Right lobe of liver (tissue), 6 donors: Measurements from ENCODE around the gene DSCAM. TPM values are rescaled to one million over a fixed set of nuclear protein-coding genes. Genes with fewer than 3 reads are reported as not detected.
A peak's percentile ranks its signal among the peaks of the same experiment; 100 is the strongest.

ENCODE experiments used
- ATAC-seq, 4 donors: fragments of 200-7000 bp; cut with Tn5 transposase; one replicate each; pipeline ENCODE4 v1.9.1; 2020; ENCODE audit warnings: mild to moderate bottlenecking in 4 of 4, moderate library complexity in 4 of 4
- DNase-seq, 3 donors: peaks; one replicate each; pipeline ENCODE4 v3.0.0-alpha.2; 2020
- H3K27ac ChIP-seq, 3 donors: fragments of 200-600 bp; one replicate each; pipeline ENCODE4 v1.8.0; 2022
- H3K27me3 ChIP-seq, 2 donors: fragments of 200-600 bp; one replicate each; pipeline ENCODE4 v1.8.0; 2022
- H3K36me3 ChIP-seq, 4 donors: fragments of 200-600 bp; sonication (generic) in 1 of 4; one replicate each; pipeline versions ENCODE4 v1.5.1 to v1.8.0; 2017 to 2022; ENCODE audit warnings: control low read depth in 1 of 4
- H3K4me1 ChIP-seq, 4 donors: fragments of 200-600 bp; sonication (generic) in 1 of 4; one replicate each; pipeline versions ENCODE4 v1.5.1 to v1.8.0; 2017 to 2022; ENCODE audit warnings: control low read depth in 1 of 4
- H3K4me3 ChIP-seq, 3 donors: fragments of 200-600 bp; one replicate each; pipeline ENCODE4 v1.8.0; 2022
- H3K9me3 ChIP-seq, 4 donors: fragments of 200-600 bp; sonication (generic) in 1 of 4; one replicate each; pipeline versions ENCODE4 v1.5.1 to v1.8.0; 2017 to 2022; ENCODE audit warnings: control low read depth in 1 of 4
- POLR2A ChIP-seq: fragments of 450-650 bp; IDR thresholded peaks from one replicate; pipeline ENCODE4 v1.6.1; 2017; ENCODE audit warnings: antibody characterized with exemption, mild to moderate bottlenecking
- WGBS: methylation state at CpG from one replicate; pipeline ENCODE4 v1.1.6; 2018; ENCODE audit warnings: low coverage, low lambda C conversion rate; ENCODE audit not compliant: insufficient coverage; ENCODE audit errors: missing lambda C conversion rate; 5-methylcytosine and 5-hydroxymethylcytosine counted together
- intact Hi-C, 2 donors: fragments of 100-400 bp; cut with DNase I; formaldehyde crosslinking; loops; one replicate each; pipeline versions ENCODE4 v1.11.2 to v1.14.1; 2022
- total RNA-seq, 6 experiments: library from RNA; depleted of rRNA in 2 of 6; stranded (reverse); fragments of >200 nt in 2 of 6; fragmentation: NEBNext Ultra II Directional in 3 of 6; extraction: Animal tissue kit (Norgen Biotek cat#: 25700) in 3 of 6; gene quantifications; one replicate each; pipeline versions ENCODE4 v1.1.0 to v1.2.4, GENCODE V29; 2016 to 2023
- TF ChIP-seq, protein P1 (sequence below), 4 donors: fragments of 200-600 bp in 3 of 4; fragments of 450-650 bp in 1 of 4; IDR thresholded peaks; one replicate each; pipeline versions ENCODE4 v1.5.1 to v1.8.0; 2016 to 2022; ENCODE audit warnings: antibody characterized with exemption in 4 of 4, mild to moderate bottlenecking in 2 of 4
- donor health status: DM: no; HTN: yes; CAD: no.
- donor health status: DM: no; HTN: no; CAD: no.
- donor health status: DM: no; HTN: no; CAD: no.
- donor health status: DM: no; HTN: yes; CAD: no.
- donor health status: DM: no; HTN: yes; CAD: no.

DSCAM gene
- total RNA-seq, 6 experiments from 2014 or later = 0.04 to 0.16 (median 0.06) TPM; not detected in 2

DNA sequence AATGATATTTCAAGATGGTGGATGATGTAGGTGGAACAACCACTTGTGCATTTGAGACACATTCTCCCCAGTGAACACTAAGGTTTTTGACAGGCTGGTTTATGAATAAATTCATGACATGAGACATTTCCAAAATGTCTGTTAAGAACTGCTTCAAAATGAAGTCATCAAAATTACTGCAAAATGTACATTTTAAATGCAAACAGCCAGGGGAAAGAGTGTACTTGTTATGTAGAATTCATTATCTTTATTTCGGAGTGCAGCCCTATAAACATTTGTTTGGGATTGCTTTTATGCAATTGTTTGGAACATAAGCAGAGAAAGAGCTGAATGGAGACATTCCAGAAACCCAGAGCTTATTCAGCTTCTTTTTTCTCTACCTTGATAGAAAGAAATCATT, 49.5 kb downstream of the DSCAM start:
- WGBS = 52% methylated on average over 1 of the region's 1 CpG
- peaks cover 0 to 9% (median 0%) of the 10 kb centered on the region in 4 donors for H3K4me1 ChIP-seq

DNA sequence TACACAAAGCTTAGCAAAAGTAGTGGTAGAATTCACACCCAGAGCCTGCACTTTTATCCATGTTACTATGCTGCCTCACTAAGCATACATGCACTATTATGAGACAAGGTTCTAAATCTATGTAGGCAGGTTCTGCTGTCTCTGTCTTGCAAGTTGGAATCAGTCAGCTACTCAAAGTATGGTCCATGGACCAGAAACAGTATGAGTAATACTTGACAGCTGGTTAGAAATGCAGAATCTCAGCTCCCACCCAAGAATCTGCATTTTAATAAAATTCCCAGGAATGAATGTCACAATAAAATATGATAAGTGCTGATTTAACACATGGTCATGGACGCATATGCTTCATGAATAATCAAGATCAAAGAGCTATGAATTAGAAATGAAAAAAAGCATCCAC, 50.5 kb downstream of the DSCAM start:
- Histone ChIP-seq H3K9me3 (no peaks in the 10 kb centered on the region), H3K36me3 (no peaks in the 10 kb centered on the region), H3K27me3 (no peaks in the 10 kb centered on the region), H3K4me3 (no peak overlapping the region), H3K27ac (no peak overlapping the region), H3K4me1 (peaks cover 0 to 10% (median 0%) of the 10 kb centered on the region in 4 donors)
- intact Hi-C loops = no loop called here
- 43% methylated on average over 1 of the region's 1 CpG for WGBS
- TF ChIP-seq, protein P1, sequence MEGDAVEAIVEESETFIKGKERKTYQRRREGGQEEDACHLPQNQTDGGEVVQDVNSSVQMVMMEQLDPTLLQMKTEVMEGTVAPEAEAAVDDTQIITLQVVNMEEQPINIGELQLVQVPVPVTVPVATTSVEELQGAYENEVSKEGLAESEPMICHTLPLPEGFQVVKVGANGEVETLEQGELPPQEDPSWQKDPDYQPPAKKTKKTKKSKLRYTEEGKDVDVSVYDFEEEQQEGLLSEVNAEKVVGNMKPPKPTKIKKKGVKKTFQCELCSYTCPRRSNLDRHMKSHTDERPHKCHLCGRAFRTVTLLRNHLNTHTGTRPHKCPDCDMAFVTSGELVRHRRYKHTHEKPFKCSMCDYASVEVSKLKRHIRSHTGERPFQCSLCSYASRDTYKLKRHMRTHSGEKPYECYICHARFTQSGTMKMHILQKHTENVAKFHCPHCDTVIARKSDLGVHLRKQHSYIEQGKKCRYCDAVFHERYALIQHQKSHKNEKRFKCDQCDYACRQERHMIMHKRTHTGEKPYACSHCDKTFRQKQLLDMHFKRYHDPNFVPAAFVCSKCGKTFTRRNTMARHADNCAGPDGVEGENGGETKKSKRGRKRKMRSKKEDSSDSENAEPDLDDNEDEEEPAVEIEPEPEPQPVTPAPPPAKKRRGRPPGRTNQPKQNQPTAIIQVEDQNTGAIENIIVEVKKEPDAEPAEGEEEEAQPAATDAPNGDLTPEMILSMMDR (IDR thresholded peaks at IDR 0.05) = no peak
- DNase-seq (no peak), ATAC-seq (no peak)

More for the DNA sequence above, 49.5 kb downstream of the DSCAM start:
- TF ChIP-seq, protein P1 (IDR thresholded peaks at IDR 0.05) = no peak
- no peak for TF ChIP-seq POLR2A
- no peaks in the 10 kb centered on the region for H3K27me3 ChIP-seq
- no peak overlapping the region for H3K4me3 ChIP-seq
- no peaks in the 10 kb centered on the region for H3K9me3 ChIP-seq
- ATAC-seq (no peak), DNase-seq (no peak)
- no peaks in the 10 kb centered on the region for H3K36me3 ChIP-seq
- intact Hi-C loops = no loop called here
- no peak overlapping the region for H3K27ac ChIP-seq

DNA sequence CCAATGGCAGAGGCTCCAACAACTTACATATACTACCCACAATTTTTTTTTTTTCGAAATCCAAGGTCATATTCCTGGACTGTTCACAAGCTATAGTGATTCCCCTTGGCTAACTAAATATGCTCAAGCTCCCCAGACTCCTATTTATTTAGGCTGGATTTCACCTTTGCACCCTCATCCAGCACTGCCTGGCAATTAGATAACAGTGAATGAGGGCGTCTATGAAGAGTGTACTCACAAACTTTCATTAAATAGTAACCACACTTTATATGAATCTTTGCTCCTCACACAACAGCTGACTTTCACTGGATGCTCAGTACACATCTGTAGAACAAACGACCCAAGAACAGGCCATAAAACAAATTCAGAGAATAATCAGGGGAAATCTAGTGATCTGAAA, 51.6 kb downstream of the DSCAM start:
- 20% methylated on average over 3 of the region's 3 CpGs for WGBS
- intact Hi-C loops = no loop called here
- H3K36me3 ChIP-seq = no peaks in the 10 kb centered on the region

DNA sequence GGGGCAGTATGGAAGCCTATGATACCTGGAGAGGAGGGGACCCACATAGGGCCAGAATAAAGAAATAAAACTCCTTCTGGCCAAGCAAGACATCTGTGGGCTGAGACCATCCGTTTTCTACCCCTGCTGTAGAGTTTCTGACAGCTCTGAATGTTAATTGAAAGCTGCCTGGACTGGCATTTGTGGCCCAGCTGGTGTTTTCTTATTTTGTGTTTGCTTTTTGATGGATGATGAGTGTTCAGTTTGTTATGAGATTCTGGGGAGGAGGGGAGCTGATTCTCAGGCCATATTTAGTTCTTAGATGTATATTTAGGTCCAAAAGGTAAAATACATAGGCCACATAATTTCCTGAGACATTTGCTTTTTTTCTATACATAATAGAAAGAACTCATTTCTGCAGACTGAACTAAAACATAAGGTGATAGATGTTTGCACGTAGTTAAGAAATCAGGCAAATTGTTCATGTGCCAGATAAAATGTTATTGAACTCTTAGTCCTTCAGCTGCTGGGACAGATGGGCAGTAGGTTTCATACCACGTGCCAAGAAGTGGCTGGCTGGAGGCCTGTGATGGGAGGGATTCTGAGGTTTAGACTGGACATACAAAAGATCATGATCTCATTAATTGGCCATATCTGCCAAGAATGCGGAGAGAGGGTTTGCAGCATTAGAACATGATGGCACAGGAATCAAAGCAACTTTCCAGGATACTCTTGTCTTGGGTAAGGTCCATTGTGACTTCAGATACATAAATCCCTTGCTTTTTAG, 54.1 kb downstream of the DSCAM start:
- Histone ChIP-seq H3K4me1 (peaks cover 0 to 10% (median 0%) of the 10 kb centered on the region in 4 donors), H3K27me3 (no peaks in the 10 kb centered on the region), H3K27ac (no peak overlapping the region), H3K36me3 (no peaks in the 10 kb centered on the region), H3K9me3 (no peaks in the 10 kb centered on the region), H3K4me3 (no peak overlapping the region)
- 15% methylated on average over 4 of the region's 4 CpGs for WGBS
- DNase-seq (peak in 2 of 3 donors; percentile 44 to 62), ATAC-seq (peak in 2 of 4 donors; percentile 73 to 83)
- TF ChIP-seq, protein P1 (IDR thresholded peaks at IDR 0.05) = no peak
- no peak for TF ChIP-seq POLR2A
- intact Hi-C loops = no loop called here

More for the DNA sequence above, 51.6 kb downstream of the DSCAM start:
- Histone ChIP-seq H3K4me1 (peaks cover 0 to 10% (median 0%) of the 10 kb centered on the region in 4 donors), H3K4me3 (no peak overlapping the region), H3K9me3 (no peaks in the 10 kb centered on the region), H3K27me3 (no peaks in the 10 kb centered on the region), H3K27ac (no peak overlapping the region)
- DNase-seq (no peak), ATAC-seq (peak in 3 of 4 donors; percentile 28 to 67 (median 35))
- no peak for TF ChIP-seq POLR2A
- TF ChIP-seq, protein P1 (IDR thresholded peaks at IDR 0.05) = no peak
